Karpas-422 (cell line): ENCODE data around the gene DNAJB4. TPM values are rescaled to one million over a fixed set of nuclear protein-coding genes. Genes with fewer than 3 reads are reported as not detected.
"Not testable (repeated sequence)": the region's sequence is repeated elsewhere in the genome, so short reads cannot be mapped to it uniquely, and the experiment has no call there.

Experiments
- DNase-seq: peaks from one replicate; pipeline ENCODE4 v3.0.0-alpha.2; 2015
- H2AFZ ChIP-seq: fragments of 200-600 bp; sonication (generic); 2 replicates; pipeline ENCODE4 v1.6.1; 2014; ENCODE audit warnings: antibody characterized with exemption, low read length, mixed read lengths
- H3K27ac ChIP-seq: fragments of 200-600 bp; sonication (generic); 2 replicates; pipeline ENCODE4 v1.5.1; 2014; ENCODE audit warnings: mild to moderate bottlenecking, low read length, moderate library complexity
- H3K27me3 ChIP-seq: fragments of 200-600 bp; sonication (generic); 2 replicates; pipeline ENCODE4 v1.6.1; 2014; ENCODE audit warnings: low read length, mixed read lengths
- H3K36me3 ChIP-seq: fragments of 200-600 bp; sonication (generic); 2 replicates; pipeline ENCODE4 v1.6.1; 2014; ENCODE audit warnings: low read length, mixed read lengths; ENCODE audit not compliant: insufficient read depth
- H3K4me1 ChIP-seq: fragments of 200-600 bp; sonication (generic); 2 replicates; pipeline ENCODE4 v1.6.1; 2014; ENCODE audit warnings: mild to moderate bottlenecking, low read length, mixed read lengths
- H3K4me2 ChIP-seq: fragments of 200-600 bp; sonication (generic); 2 replicates; pipeline ENCODE4 v1.6.1; 2014; ENCODE audit warnings: low read length, low read depth, mild to moderate bottlenecking; ENCODE audit not compliant: poor library complexity, severe bottlenecking
- H3K4me3 ChIP-seq: fragments of 200-600 bp; sonication (generic); 2 replicates; pipeline ENCODE4 v1.5.1; 2014; ENCODE audit warnings: mild to moderate bottlenecking, antibody characterized with exemption, low read length, mixed read lengths
- H3K79me2 ChIP-seq: fragments of 200-600 bp; sonication (generic); 2 replicates; pipeline ENCODE4 v1.6.1; 2014; ENCODE audit warnings: mild to moderate bottlenecking, low read length, mixed read lengths
- H3K9ac ChIP-seq: fragments of 200-600 bp; sonication (generic); 2 replicates; pipeline ENCODE4 v1.6.0; 2014; ENCODE audit warnings: low read length
- H3K9me2 ChIP-seq: fragments of 200-600 bp; sonication (generic), shearing (Covaris generic); replicated peaks from 2 replicates; pipeline ENCODE4 v1.6.0; 2014; ENCODE audit warnings: mild to moderate bottlenecking, low read length, moderate library complexity; ENCODE audit not compliant: insufficient read depth
- H3K9me3 ChIP-seq: fragments of 300-700, 200-600 bp; sonication (generic); 2 replicates; pipeline ENCODE4 v1.6.1; 2014; ENCODE audit warnings: low read length, mixed read lengths
- H4K20me1 ChIP-seq: fragments of 200-600 bp; sonication (generic); 2 replicates; pipeline ENCODE4 v1.6.1; 2014; ENCODE audit warnings: mild to moderate bottlenecking, antibody characterized with exemption, low read length, low read depth; ENCODE audit not compliant: insufficient read depth
- small RNA-seq: library from RNA; depleted of rRNA; stranded (forward); fragments of <200 nt; gene quantifications from one replicate; pipeline ENCODE3, GENCODE V24; 2014
- total RNA-seq: library from RNA; depleted of rRNA; stranded (reverse); fragments of >200 nt; shearing (Covaris generic); gene quantifications from 2 replicates; pipeline ENCODE4 v1.2.3, GENCODE V29; 2014; ENCODE audit warnings: low replicate concordance; rRNA removed

DNAJB4 gene
- total RNA-seq, 1 experiment from 2014 or later = 6.7 TPM

DNA sequence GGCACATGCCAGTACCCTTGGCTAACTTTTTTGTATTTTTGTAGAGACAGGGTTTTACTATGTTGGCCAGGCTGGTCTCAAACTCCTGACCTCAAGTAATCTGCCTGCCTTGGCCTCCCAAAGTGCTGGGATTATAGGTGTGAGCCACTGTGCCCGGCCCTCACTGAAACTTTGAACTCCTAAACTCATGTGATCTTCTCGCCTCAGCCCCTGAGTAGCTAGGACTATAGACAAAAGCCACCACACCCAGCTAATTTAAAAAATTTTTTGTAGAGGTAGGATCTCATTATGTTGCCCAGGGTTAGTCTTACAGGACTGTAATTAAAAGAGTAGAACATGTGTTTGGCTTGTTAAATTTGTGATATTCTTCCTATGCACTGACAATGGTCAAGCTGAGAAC is 60.1 kb downstream of the DNAJB4 start:
- not testable (repeated sequence) for H3K36me3 ChIP-seq, H3K27ac ChIP-seq

More for the DNA sequence above, 60.1 kb downstream of the DNAJB4 start:
- H3K79me2 ChIP-seq, DNase-seq, H3K4me1 ChIP-seq, H3K9me3 ChIP-seq, H3K9ac ChIP-seq, H3K27me3 ChIP-seq, H3K4me3 ChIP-seq, H3K9me2 ChIP-seq, H2AFZ ChIP-seq, H4K20me1 ChIP-seq, H3K4me2 ChIP-seq: not testable (repeated sequence)

Small RNA genes within 50 kb of the gene (small RNA-seq; reads per million reads assigned to genes)
- 0.36 reads per million for gene AC103591.3

Other genes starting within 250 kb of the DNAJB4 start
- gene USP33, start 245.1 kb upstream of the DNAJB4 start, total RNA-seq = 30.1 and 31.0 TPM in 2 replicates
- gene MIGA1, start 225.3 kb upstream of the DNAJB4 start, total RNA-seq = 3.3 and 7.5 TPM in 2 replicates
- 0.41 TPM in 1 of 2 replicates, not detected in the other for gene NEXN, start 116.3 kb upstream of the DNAJB4 start, total RNA-seq
- 159 and 214 TPM in 2 replicates for gene FUBP1, start 25.9 kb upstream of the DNAJB4 start, total RNA-seq
- gene GIPC2, start 41.0 kb downstream of the DNAJB4 start, total RNA-seq = 0.04 and 0.15 TPM in 2 replicates